Measurements from ENCODE around the gene FOXO6.

GRCh38 chr1:41397020-41397419 is 35.8 kb downstream of the FOXO6 start:
- no peak for TF ChIP-seq SP1 (IDR thresholded peaks at IDR 0.05)
- TF ChIP-seq TARDBP (IDR thresholded peaks at IDR 0.05), result no peak
- TF ChIP-seq BHLHE40 (IDR thresholded peaks at IDR 0.05; ENCODE audit: borderline replicate concordance), result no peak

All from HEK293T (cell line).